T follicular helper cell (primary cell): ENCODE results near the gene LPCAT1.

Experiments used
- DNase-seq: peaks from one replicate; pipeline ENCODE4 v3.0.0-alpha.2; 2020; ENCODE audit warnings: low read depth

Gene LPCAT1

DNA sequence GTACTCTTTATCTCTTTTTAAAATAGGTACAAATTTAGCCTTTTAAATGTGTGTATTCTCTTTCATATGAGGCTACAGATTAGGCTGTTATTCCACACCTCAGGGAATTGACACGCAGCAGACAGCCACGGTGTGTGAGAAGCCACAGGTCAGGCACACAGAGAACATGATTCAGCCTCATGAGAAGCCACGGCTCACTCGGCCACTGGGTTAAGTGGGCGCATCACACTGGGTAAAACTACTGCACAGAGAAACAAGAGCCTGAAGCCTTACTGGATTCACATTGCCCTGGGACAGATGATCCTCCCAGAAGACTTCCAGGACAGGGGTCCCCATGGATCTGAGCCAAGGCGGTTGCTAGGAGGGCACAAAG is 28.2 kb downstream of the LPCAT1 start:
- no peak for DNase-seq

- DNase-seq, result no peak
Measured at GRCh38 chr5:1494780-1495524, 28.8 kb downstream of the LPCAT1 start.

- DNase-seq, result no peak
Measured at GRCh38 chr5:1493941-1494340, 29.8 kb downstream of the LPCAT1 start.

GRCh38 chr5:1493413-1493812 is 30.3 kb downstream of the LPCAT1 start:
- DNase-seq, result no peak

DNA sequence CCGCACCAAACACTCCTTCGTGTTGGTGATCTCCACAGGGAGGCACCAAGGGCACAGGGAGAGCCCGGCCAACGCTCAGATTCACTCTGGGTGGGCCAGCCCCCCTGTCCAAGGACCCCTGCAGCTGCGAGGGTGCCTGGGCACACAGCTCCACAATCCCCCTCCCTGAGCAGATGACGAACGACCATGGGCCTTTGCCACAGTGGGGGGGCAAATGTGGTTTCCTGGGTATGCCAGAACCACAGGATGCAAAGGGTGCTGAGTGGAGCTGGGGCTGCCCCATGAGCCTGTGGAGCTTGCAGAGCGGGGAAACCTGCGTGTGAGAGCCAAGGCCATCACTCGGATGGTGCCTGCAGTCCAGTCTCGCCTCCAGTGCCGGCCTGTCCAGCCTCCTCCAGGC is 31.0 kb downstream of the LPCAT1 start:
- DNase-seq, result no peak

DNA sequence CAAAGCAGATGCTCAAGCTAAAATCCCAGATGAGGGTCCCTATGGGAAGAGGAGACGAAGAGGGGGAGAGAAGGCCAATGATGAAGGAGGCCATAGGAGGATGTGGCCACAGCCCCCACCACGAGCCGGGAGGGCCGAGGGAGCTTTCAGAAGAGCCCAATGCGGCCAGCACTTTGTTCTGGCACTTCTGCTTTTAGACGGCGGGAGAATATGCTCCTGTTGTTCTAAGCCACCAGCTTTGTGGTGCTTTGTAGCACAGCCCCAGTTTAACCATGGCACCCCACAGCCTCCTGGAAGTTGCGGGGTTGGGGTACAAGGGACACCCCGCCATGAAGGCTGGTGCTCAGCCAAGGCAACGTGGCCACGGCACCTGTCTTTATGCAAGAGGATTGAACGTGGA is 33.4 kb downstream of the LPCAT1 start:
- DNase-seq, result no peak

DNA sequence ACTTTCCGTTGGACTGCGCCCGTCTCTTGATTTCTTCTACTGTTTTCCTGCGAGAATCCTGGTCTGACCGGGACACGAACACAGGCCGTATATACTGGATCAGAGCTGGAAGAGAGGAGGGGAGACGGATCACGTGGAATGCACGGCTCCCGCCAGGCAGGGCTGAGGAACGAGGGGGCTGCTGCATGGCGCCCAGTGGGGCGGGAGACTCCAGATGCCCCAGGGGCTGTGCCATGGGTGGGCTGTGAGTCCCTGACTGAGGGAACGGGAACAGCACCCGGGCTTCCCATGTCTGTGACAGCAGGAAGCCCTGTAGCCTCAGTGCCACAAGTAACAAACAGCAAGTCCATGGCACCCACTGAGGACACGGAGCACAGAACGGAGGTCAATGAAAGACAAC is 34.0 kb downstream of the LPCAT1 start:
- DNase-seq, result no peak

GRCh38 chr5:1488882-1489680 is 34.7 kb downstream of the LPCAT1 start:
- DNase-seq, result no peak

GRCh38 chr5:1487079-1487764 is 36.5 kb downstream of the LPCAT1 start:
- no peak for DNase-seq

- no peak for DNase-seq
Measured at GRCh38 chr5:1486271-1486670, 37.5 kb downstream of the LPCAT1 start.

DNA sequence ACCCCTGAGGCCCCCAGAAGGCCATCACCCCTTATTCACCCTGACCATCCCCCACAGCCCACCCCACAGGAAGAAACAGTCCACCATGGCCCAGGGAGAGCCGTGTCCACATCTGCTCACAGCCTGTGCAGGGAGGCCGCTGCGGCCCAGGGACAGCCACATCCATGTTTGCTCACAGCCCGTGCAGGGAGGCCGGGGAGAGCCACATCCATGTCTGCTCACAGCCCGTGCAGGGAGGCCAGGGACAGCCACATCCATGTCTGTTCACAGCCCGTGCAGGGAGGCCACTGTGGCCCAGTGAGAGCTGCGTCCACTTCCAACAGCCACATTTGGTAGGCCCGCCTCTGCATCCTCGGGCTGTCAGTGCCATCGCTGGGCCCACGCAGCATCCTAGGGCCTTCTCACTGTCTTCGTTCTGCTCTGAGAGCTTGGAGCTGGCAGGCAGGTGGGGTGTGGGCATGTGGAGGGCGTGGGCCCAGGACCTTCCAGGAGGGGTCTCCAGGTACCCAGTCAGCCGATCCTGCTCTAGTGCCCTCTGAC is 38.1 kb downstream of the LPCAT1 start:
- no peak for DNase-seq

DNA sequence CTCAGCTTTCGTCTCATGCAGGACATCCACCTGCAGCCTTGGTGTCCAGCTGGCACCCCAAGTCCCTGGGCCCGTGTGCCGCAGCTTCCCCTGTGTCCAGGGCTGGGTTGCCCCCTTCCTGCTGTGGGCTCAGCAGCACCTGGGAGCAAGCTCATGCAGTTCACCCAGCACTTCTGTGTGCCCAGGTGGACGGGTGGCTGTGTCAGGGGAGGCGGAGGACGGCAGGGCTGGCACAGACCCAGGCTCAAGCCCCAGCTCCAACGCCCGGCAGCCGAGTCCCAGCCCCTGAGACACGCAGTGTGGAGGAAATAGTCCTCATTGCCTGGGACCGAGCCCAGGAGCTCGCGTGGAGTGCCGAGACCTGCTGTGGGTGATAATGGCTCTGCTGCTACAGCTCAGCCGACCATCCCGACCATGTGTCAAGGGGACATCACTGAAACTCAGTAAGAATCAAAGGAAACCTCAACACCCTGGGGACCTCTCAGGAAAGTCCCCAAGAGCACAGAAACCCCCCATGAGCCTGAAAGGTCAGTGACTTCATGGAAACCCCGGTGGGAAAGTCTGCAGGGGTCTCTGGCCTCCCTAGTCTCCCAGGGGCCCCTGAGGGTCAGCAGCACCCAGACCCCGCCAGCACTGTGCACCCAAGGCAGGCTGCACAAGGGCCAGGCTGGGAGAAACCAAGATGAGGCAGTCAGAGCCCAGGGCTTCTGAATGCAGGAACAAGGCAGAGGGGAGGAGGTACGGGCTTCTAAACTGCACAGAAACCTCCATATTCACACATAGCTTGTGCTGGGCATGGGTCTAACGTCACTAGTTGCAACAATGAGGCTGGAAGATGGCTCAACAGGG is 38.8 kb downstream of the LPCAT1 start:
- no peak for DNase-seq

DNA sequence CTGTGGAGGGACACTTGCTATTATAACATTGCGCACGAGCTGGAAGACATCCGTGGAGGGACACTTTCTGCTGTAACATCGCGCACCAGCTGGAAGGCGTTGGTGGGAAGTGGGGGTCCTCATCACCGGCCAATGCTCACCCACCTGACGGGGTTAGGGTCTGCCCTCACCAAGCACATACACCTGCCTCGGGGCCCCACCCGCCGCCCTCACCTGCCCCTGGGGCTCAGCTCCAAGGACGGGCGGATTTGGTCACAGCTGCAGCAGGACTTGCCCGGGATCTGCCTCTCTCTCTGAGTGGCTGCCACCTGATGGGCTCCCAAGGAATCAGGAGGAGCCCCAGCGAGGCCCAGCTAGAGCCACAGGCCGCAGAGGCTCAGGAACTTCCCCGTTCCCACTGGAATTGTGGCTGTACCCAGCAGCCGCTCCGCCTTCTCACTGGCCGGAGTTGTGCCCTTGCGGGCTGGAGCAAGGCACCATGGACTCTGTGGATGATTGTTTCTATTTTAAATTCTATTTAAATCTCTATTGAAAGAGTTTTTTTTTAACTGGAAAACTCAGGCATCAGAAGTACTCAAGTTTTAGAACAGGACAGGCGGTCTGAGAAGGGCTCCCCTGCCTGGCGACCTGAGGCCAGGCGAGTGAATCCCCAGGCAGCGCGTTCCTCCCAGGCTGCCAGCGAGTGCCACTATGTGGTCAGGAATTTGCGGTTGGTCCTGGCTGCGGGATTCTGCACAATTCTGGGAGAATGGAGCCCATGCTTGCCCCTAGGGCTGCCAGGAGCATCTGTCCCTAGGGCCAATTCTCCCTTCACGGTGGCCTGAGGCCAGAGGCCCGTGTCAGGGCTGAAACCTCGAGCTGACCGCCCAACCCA is 39.7 kb downstream of the LPCAT1 start:
- no peak for DNase-seq

- no peak for DNase-seq
Measured at GRCh38 chr5:1483064-1483463, 40.7 kb downstream of the LPCAT1 start.

GRCh38 chr5:1481959-1482331 is 41.8 kb downstream of the LPCAT1 start:
- DNase-seq, result no peak

- no peak for DNase-seq
Measured at GRCh38 chr5:1481266-1481958, 42.3 kb downstream of the LPCAT1 start.

DNA sequence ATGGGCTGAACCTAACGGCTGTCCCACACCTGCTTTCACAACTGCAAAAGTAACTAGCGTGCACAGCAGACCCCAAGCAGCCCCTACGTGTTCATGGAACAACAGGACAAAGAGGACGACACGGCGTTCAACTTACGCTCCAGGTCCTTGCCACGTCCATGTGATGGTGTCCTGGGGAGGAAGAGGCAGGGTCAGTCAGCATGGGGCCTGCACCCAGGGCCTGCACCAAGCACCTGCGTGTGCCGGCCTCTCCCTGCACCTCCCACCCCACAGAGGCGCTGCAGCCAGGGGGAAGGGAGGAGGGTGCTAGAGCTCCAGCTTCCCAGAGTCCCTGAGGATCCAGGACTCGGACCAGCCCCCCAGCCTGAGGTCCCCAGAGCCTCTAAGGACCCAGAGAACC is 43.0 kb downstream of the LPCAT1 start:
- no peak for DNase-seq

DNA sequence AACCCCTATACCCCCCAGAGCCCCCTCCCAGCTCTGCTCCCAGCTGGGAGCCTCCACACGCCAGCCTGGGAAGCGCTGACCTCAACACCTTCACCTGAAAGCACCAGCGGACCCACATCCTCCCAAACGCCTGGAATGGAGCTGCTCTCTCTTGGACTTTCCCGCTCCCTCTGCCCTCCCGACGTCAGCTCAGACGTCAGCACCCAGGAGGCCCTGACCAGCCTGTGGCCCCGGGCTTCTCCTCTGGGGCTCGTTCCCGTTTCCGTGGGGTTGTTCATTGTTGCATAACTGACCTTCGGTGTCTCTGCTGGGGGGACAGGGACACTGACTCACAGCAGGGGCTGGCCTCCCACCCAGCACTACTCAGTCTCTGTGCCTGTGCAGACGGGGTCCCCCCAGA is 43.5 kb downstream of the LPCAT1 start:
- no peak for DNase-seq

- peak; percentile 15 for DNase-seq
Measured at GRCh38 chr5:1479581-1480188, 44.1 kb downstream of the LPCAT1 start.

GRCh38 chr5:1479066-1479465 is 44.7 kb downstream of the LPCAT1 start:
- no peak for DNase-seq
